WTC11 (cell line): ENCODE measurements around the gene TP53I13. TPM values are rescaled to one million over a fixed set of nuclear protein-coding genes. Genes with fewer than 3 reads are reported as not detected.

Experiments used
- ATAC-seq: fragments of 200-7000 bp; cut with Tn5 transposase; 2 replicates; pipeline ENCODE4 v1.10.0; 2021; ENCODE audit warnings: mild to moderate bottlenecking, moderate library complexity
- CTCF ChIA-PET: fragments of 300-600 bp; sonication (Branson Sonifier 250); formaldehyde crosslinking; loops from one replicate; lab custom pipeline; 2021; ENCODE audit warnings: antibody characterized with exemption; lab: Charles Lee
- POLR2A ChIA-PET: fragments of 350-600 bp; sonication (Branson Sonifier 250); formaldehyde crosslinking; loops from one replicate; lab custom pipeline; 2021; ENCODE audit warnings: antibody characterized with exemption; lab: Charles Lee
- DNase-seq: peaks from one replicate; pipeline ENCODE4 v3.0.0; 2021; ENCODE audit warnings: low spot score
- H3K27ac Mint-ChIP-seq: 2 replicates; pipeline ENCODE4 v1.8.0; 2021; ENCODE audit warnings: mixed read lengths
- H3K27me3 Mint-ChIP-seq: 2 replicates; pipeline ENCODE4 v1.8.0; 2021; ENCODE audit warnings: low read depth, mild to moderate bottlenecking, moderate library complexity, mixed read lengths
- H3K36me3 Mint-ChIP-seq: 2 replicates; pipeline ENCODE4 v1.8.0; 2021; ENCODE audit warnings: mixed read lengths
- H3K4me1 Mint-ChIP-seq: 2 replicates; pipeline ENCODE4 v1.8.0; 2022; ENCODE audit warnings: mixed read lengths
- H3K4me3 Mint-ChIP-seq: 2 replicates; pipeline ENCODE4 v1.8.0; 2021; ENCODE audit warnings: mild to moderate bottlenecking, moderate library complexity, mixed read lengths
- H3K9me3 Mint-ChIP-seq: 2 replicates; pipeline ENCODE4 v1.8.0; 2021; ENCODE audit warnings: mixed read lengths
- ATF2 ChIP-seq: sonication (generic); formaldehyde crosslinking; IDR thresholded peaks from 2 replicates; pipeline ENCODE4 v1.8.1; 2022; ENCODE audit warnings: low read depth, missing genetic modification reagents, borderline replicate concordance
- CREM ChIP-seq: sonication (generic); formaldehyde crosslinking; IDR thresholded peaks from 2 replicates; pipeline ENCODE4 v1.8.1; 2022; ENCODE audit warnings: mild to moderate bottlenecking, missing genetic modification reagents, moderate library complexity
- ELF4 ChIP-seq: sonication (generic); formaldehyde crosslinking; IDR thresholded peaks from 2 replicates; pipeline ENCODE4 v1.8.1; 2022; ENCODE audit warnings: low read depth, mild to moderate bottlenecking, moderate library complexity, missing genetic modification reagents
- EMX1 ChIP-seq: fragments of 250-450 bp; sonication (Bioruptor Pico); IDR thresholded peaks from 2 replicates; pipeline ENCODE4 v1.8.0; 2021; ENCODE audit warnings: mild to moderate bottlenecking
- ERG ChIP-seq: fragments of 250-450 bp; sonication (Bioruptor Pico); IDR thresholded peaks from 2 replicates; pipeline ENCODE4 v1.8.0; 2021; ENCODE audit warnings: mild to moderate bottlenecking
- ETV6 ChIP-seq: sonication (generic); formaldehyde crosslinking; IDR thresholded peaks from 2 replicates; pipeline ENCODE4 v1.8.1; 2022; ENCODE audit warnings: mild to moderate bottlenecking, missing genetic modification reagents
- FOXK1 ChIP-seq: sonication (generic); formaldehyde crosslinking; IDR thresholded peaks from 2 replicates; pipeline ENCODE4 v1.8.0; 2022; ENCODE audit warnings: mild to moderate bottlenecking, moderate library complexity, missing genetic modification reagents
- GABPB1 ChIP-seq: sonication (generic); formaldehyde crosslinking; IDR thresholded peaks from 2 replicates; pipeline ENCODE4 v1.8.1; 2023; ENCODE audit warnings: mild to moderate bottlenecking, missing genetic modification reagents
- JUN ChIP-seq: sonication (generic); formaldehyde crosslinking; IDR thresholded peaks from 2 replicates; pipeline ENCODE4 v1.8.0; 2023; ENCODE audit warnings: mild to moderate bottlenecking, missing genetic modification reagents
- OVOL2 ChIP-seq: fragments of 250-450 bp; sonication (Bioruptor Pico); IDR thresholded peaks from 2 replicates; pipeline ENCODE4 v1.9.0; 2021; ENCODE audit warnings: mild to moderate bottlenecking, borderline replicate concordance
- PRRX2 ChIP-seq: fragments of 250-450 bp; sonication (Bioruptor Pico); IDR thresholded peaks from 2 replicates; pipeline ENCODE4 v1.8.0; 2021; ENCODE audit warnings: mild to moderate bottlenecking
- RELA ChIP-seq: sonication (generic); formaldehyde crosslinking; IDR thresholded peaks from 2 replicates; pipeline ENCODE4 v1.8.1; 2022; ENCODE audit warnings: missing genetic modification reagents, mild to moderate bottlenecking, borderline replicate concordance
- TEAD1 ChIP-seq: sonication (generic); formaldehyde crosslinking; IDR thresholded peaks from 2 replicates; pipeline ENCODE4 v1.8.0; 2022; ENCODE audit warnings: mild to moderate bottlenecking, missing genetic modification reagents
- USF2 ChIP-seq: sonication (generic); formaldehyde crosslinking; IDR thresholded peaks from 2 replicates; pipeline ENCODE4 v1.8.1; 2023; ENCODE audit warnings: mild to moderate bottlenecking, missing genetic modification reagents, moderate library complexity
- ZMAT4 ChIP-seq: fragments of 250-450 bp; sonication (Bioruptor Pico); IDR thresholded peaks from 2 replicates; pipeline ENCODE4 v1.9.0; 2021; ENCODE audit warnings: mild to moderate bottlenecking
- ZNF232 ChIP-seq: sonication (generic); formaldehyde crosslinking; IDR thresholded peaks from 2 replicates; pipeline ENCODE4 v1.8.0; 2022; ENCODE audit warnings: mild to moderate bottlenecking, missing genetic modification reagents
- ZNF281 ChIP-seq: sonication (generic); formaldehyde crosslinking; IDR thresholded peaks from 2 replicates; pipeline ENCODE4 v1.8.0; 2023; ENCODE audit warnings: mild to moderate bottlenecking, missing genetic modification reagents
- ZNF425 ChIP-seq: fragments of 250-450 bp; sonication (Bioruptor Pico); conservative IDR thresholded peaks from 2 replicates; pipeline ENCODE4 v1.9.0; 2021; ENCODE audit warnings: mild to moderate bottlenecking
- ZNF532 ChIP-seq: fragments of 250-450 bp; sonication (Bioruptor Pico); IDR thresholded peaks from 2 replicates; pipeline ENCODE4 v1.9.0; 2021; ENCODE audit warnings: mild to moderate bottlenecking, borderline replicate concordance
- ZSCAN18 ChIP-seq: fragments of 250-450 bp; sonication (Bioruptor Pico); IDR thresholded peaks from 2 replicates; pipeline ENCODE4 v2.1.2; 2022; ENCODE audit warnings: mild to moderate bottlenecking, moderate library complexity
- total RNA-seq: library from RNA; stranded (reverse); gene quantifications from 3 replicates; pipeline ENCODE4 v1.2.3, GENCODE V29; 2021

TP53I13 gene
- total RNA-seq, 1 experiment from 2014 or later, result 41.9 TPM

- Mint-ChIP-seq H3K4me3 (no peak overlapping the region), H3K27me3 (no peaks in the 10 kb centered on the region), H3K9me3 (no peaks in the 10 kb centered on the region), H3K27ac (no peak overlapping the region), H3K36me3 (peaks cover 34% of the 10 kb centered on the region), H3K4me1 (peaks cover 28% of the 10 kb centered on the region)
- DNase-seq (no peak), ATAC-seq (no peak)
- CTCF ChIA-PET, result interaction anchor here (0.6 to 4.5 kb wide), 8 partner anchors 10 to 212 kb away, joined by 3 to 72 read pairs (median 12); partner anchors contain the start of gene ANKRD13B
- POLR2A ChIA-PET, result interaction anchor here (2.0 kb wide), 1 partner anchor 9 kb away, joined by 12 read pairs; no protein-coding TSS in a partner anchor
- TF ChIP-seq ETV6 (CRISPR knock-in tag), result no peak
- no peak for TF ChIP-seq JUN (CRISPR knock-in tag)
- TF ChIP-seq ELF4 (CRISPR knock-in tag), result no peak
- TF ChIP-seq ATF2 (CRISPR knock-in tag), result no peak
- TF ChIP-seq PRRX2 (CRISPR knock-in tag), result no peak
- TF ChIP-seq TEAD1, result no peak
- no peak for TF ChIP-seq RELA (CRISPR knock-in tag)
- no peak for TF ChIP-seq USF2 (CRISPR knock-in tag)
- TF ChIP-seq FOXK1, result no peak
- TF ChIP-seq ERG (CRISPR knock-in tag), result no peak
- no peak for TF ChIP-seq EMX1
- no peak for TF ChIP-seq ZNF532 (CRISPR knock-in tag)
Measured at GRCh38 chr17:29582254-29582765, 13.8 kb downstream of the TP53I13 start.

GRCh38 chr17:29582772-29583171 lies 14.3 kb downstream of the TP53I13 start:
- no peak for ATAC-seq
- Mint-ChIP-seq H3K4me3 (no peak overlapping the region), H3K27me3 (no peaks in the 10 kb centered on the region), H3K9me3 (no peaks in the 10 kb centered on the region), H3K4me1 (peaks cover 32% of the 10 kb centered on the region), H3K27ac (no peak overlapping the region), H3K36me3 (peaks cover 30% of the 10 kb centered on the region)
- ChIA-PET POLR2A (no interaction called here), CTCF (no interaction called here)
- DNase-seq, result no peak
- TF ChIP-seq ZSCAN18 (CRISPR knock-in tag), result no peak
- TF ChIP-seq GABPB1, result no peak
- TF ChIP-seq OVOL2 (CRISPR knock-in tag), result no peak
- TF ChIP-seq ZNF425 (CRISPR knock-in tag), result no peak
- TF ChIP-seq EMX1, result no peak
- no peak for TF ChIP-seq ZNF232 (CRISPR knock-in tag)
- no peak for TF ChIP-seq CREM (CRISPR knock-in tag)
- no peak for TF ChIP-seq ZMAT4
- no peak for TF ChIP-seq ZNF281
